HEK293 (cell line): ENCODE results near the gene SLC45A2.

Experiments used
- CTCF ChIA-PET: fragments of 350-600 bp; formaldehyde crosslinking; extraction: SDS; loops from one replicate; lab custom pipeline; 2021; ENCODE audit warnings: antibody characterized with exemption; lab: Yijun Ruan, JAX
- POLR2A ChIA-PET: fragments of 300-600 bp; formaldehyde crosslinking; extraction: SDS; loops from one replicate; lab custom pipeline; 2020; ENCODE audit warnings: antibody characterized with exemption, inconsistent platforms; lab: Yijun Ruan, JAX
- H3K27ac ChIP-seq: fragments of 200-500 bp; sonication (Bioruptor generic); 2 replicates; pipeline ENCODE4 v1.5.1; 2014; ENCODE audit warnings: low read depth, low read length, control low read depth, inconsistent platforms; ENCODE audit errors: extremely low read depth
- H3K36me3 ChIP-seq, 2 experiments: fragments of 200-500 bp in 1 of 2; sonication (Bioruptor generic) in 1 of 2; 1 replicate in 1 of 2; 2 replicates in 1 of 2; pipeline ENCODE4 v1.5.1; 2014 to 2017; ENCODE audit warnings: inconsistent platforms in 2 of 2, low read length in 2 of 2; ENCODE audit not compliant: control insufficient read depth in 2 of 2, insufficient read depth in 1 of 2
- H3K4me1 ChIP-seq: fragments of 200-500 bp; sonication (Bioruptor generic); 2 replicates; pipeline ENCODE4 v1.5.1; 2014; ENCODE audit warnings: mild to moderate bottlenecking, low read length, inconsistent platforms; ENCODE audit not compliant: control insufficient read depth, insufficient read depth
- H3K4me3 ChIP-seq: 2 replicates; pipeline ENCODE4 v1.5.1; 2011; ENCODE audit warnings: low read depth, mild to moderate bottlenecking, control low read depth, low read length, moderate library complexity
- H3K9me3 ChIP-seq: fragments of 200-500 bp; sonication (Bioruptor generic); 2 replicates; pipeline ENCODE4 v1.5.1; 2014; ENCODE audit warnings: low read depth, low read length, inconsistent platforms; ENCODE audit not compliant: control insufficient read depth, insufficient read depth
- ATF2 ChIP-seq: fragments of 450-650 bp; formaldehyde crosslinking; IDR thresholded peaks from 2 replicates; pipeline ENCODE4 v1.5.1; 2016; ENCODE audit warnings: missing biosample characterization, missing genetic modification characterization, low read depth
- EGR2 ChIP-seq: fragments of 450-650 bp; formaldehyde crosslinking; IDR thresholded peaks from 2 replicates; pipeline ENCODE4 v1.5.1; 2016; ENCODE audit warnings: low read depth, missing biosample characterization, missing genetic modification characterization
- PBX3 ChIP-seq: sonication (generic); formaldehyde crosslinking; IDR thresholded peaks from 2 replicates; pipeline ENCODE4 v1.8.1; 2022; ENCODE audit warnings: mild to moderate bottlenecking, moderate library complexity, missing genetic modification reagents
- SP3 ChIP-seq: fragments of 450-650 bp; formaldehyde crosslinking; IDR thresholded peaks from 2 replicates; pipeline ENCODE4 v1.5.1; 2016; ENCODE audit warnings: missing biosample characterization, missing genetic modification characterization
- ZBTB21 ChIP-seq: fragments of 450-650 bp; formaldehyde crosslinking; IDR thresholded peaks from 2 replicates; pipeline ENCODE4 v1.5.1; 2017; ENCODE audit warnings: missing biosample characterization, missing genetic modification characterization
- ZBTB49 ChIP-seq: fragments of 450-650 bp; formaldehyde crosslinking; IDR thresholded peaks from 2 replicates; pipeline ENCODE4 v1.5.1; 2016; ENCODE audit warnings: missing biosample characterization, missing genetic modification characterization, low read depth
- ZEB2 ChIP-seq: fragments of 450-650 bp; formaldehyde crosslinking; IDR thresholded peaks from 2 replicates; pipeline ENCODE4 v1.5.1; 2016; ENCODE audit warnings: missing biosample characterization, missing genetic modification characterization
- ZNF138 ChIP-seq: fragments of 450-650 bp; formaldehyde crosslinking; IDR thresholded peaks from 2 replicates; pipeline ENCODE4 v1.5.1; 2016; ENCODE audit warnings: missing biosample characterization, missing genetic modification characterization, borderline replicate concordance
- ZNF146 ChIP-seq: fragments of 450-650 bp; formaldehyde crosslinking; IDR thresholded peaks from 2 replicates; pipeline ENCODE4 v1.5.1; 2016; ENCODE audit warnings: missing biosample characterization, missing genetic modification characterization
- ZNF148 ChIP-seq: fragments of 450-650 bp; formaldehyde crosslinking; IDR thresholded peaks from 2 replicates; pipeline ENCODE4 v1.5.0; 2017; ENCODE audit warnings: missing biosample characterization, missing genetic modification characterization, borderline replicate concordance
- ZNF23 ChIP-seq: fragments of 450-650 bp; formaldehyde crosslinking; IDR thresholded peaks from 2 replicates; pipeline ENCODE4 v1.5.1; 2016; ENCODE audit warnings: missing biosample characterization, missing genetic modification characterization, borderline replicate concordance
- ZNF280C ChIP-seq: fragments of 450-650 bp; formaldehyde crosslinking; IDR thresholded peaks from 2 replicates; pipeline ENCODE4 v1.5.1; 2016; ENCODE audit warnings: missing biosample characterization, missing genetic modification characterization
- ZNF350 ChIP-seq: fragments of 450-650 bp; formaldehyde crosslinking; IDR thresholded peaks from 2 replicates; pipeline ENCODE4 v1.5.0; 2017; ENCODE audit warnings: missing biosample characterization, mild to moderate bottlenecking, missing genetic modification characterization
- ZNF48 ChIP-seq: fragments of 450-650 bp; formaldehyde crosslinking; IDR thresholded peaks from 2 replicates; pipeline ENCODE4 v1.5.1; 2016; ENCODE audit warnings: missing biosample characterization, missing genetic modification characterization
- ZNF560 ChIP-seq: fragments of 450-650 bp; formaldehyde crosslinking; IDR thresholded peaks from 2 replicates; pipeline ENCODE4 v1.5.1; 2017; ENCODE audit warnings: missing biosample characterization, missing genetic modification characterization, borderline replicate concordance
- ZNF639 ChIP-seq: fragments of 450-650 bp; formaldehyde crosslinking; IDR thresholded peaks from 2 replicates; pipeline ENCODE4 v1.5.1; 2016; ENCODE audit warnings: missing biosample characterization, missing genetic modification characterization
- ZNF658 ChIP-seq: fragments of 450-650 bp; formaldehyde crosslinking; IDR thresholded peaks from 2 replicates; pipeline ENCODE4; 2016; ENCODE audit warnings: missing biosample characterization, missing genetic modification characterization
- ZNF670 ChIP-seq: fragments of 450-650 bp; formaldehyde crosslinking; IDR thresholded peaks from 2 replicates; pipeline ENCODE4 v1.5.1; 2016; ENCODE audit warnings: missing biosample characterization, missing genetic modification characterization, low read depth
- ZNF777 ChIP-seq: fragments of 450-650 bp; formaldehyde crosslinking; IDR thresholded peaks from 2 replicates; pipeline ENCODE4 v1.5.1; 2017; ENCODE audit warnings: missing biosample characterization, missing genetic modification characterization, borderline replicate concordance
- ZNF791 ChIP-seq: fragments of 450-650 bp; formaldehyde crosslinking; IDR thresholded peaks from 2 replicates; pipeline ENCODE4 v1.5.1; 2016; ENCODE audit warnings: missing biosample characterization, missing genetic modification characterization

The SLC45A2 gene

GRCh38 chr5:34020726-34021125 lies 36.2 kb upstream of the SLC45A2 start:
- no peak for TF ChIP-seq ZBTB49 (tag by site-specific recombination)
- TF ChIP-seq EGR2 (tag by site-specific recombination), result no peak
- TF ChIP-seq ZNF138 (tag by site-specific recombination), result no peak
- no peak for TF ChIP-seq ZNF658 (tag by site-specific recombination)
- no peak for TF ChIP-seq ZNF48
- TF ChIP-seq ZNF350 (tag by site-specific recombination), result no peak
- no peak for TF ChIP-seq ZNF777
- no peak for TF ChIP-seq PBX3 (CRISPR knock-in tag)
- no peak for TF ChIP-seq ZNF791 (tag by site-specific recombination)
- TF ChIP-seq ZNF146 (tag by site-specific recombination), result no peak
- no peak for TF ChIP-seq ZNF280C (tag by site-specific recombination)
- no peak for TF ChIP-seq SP3 (tag by site-specific recombination)
- no peak for TF ChIP-seq ATF2 (tag by site-specific recombination)
- no peak for TF ChIP-seq ZBTB21 (tag by site-specific recombination)
- TF ChIP-seq ZNF23 (tag by site-specific recombination), result no peak
- TF ChIP-seq ZNF670, result no peak
- TF ChIP-seq ZEB2 (tag by site-specific recombination), result no peak

GRCh38 chr5:34017254-34017653 lies 32.8 kb upstream of the SLC45A2 start:
- H3K4me3 ChIP-seq, result no peak overlapping the region
- H3K36me3 ChIP-seq, result no peaks in the 10 kb centered on the region
- H3K27ac ChIP-seq, result no peak overlapping the region
- ChIA-PET CTCF (interaction anchor here (0.8 kb wide), 2 partner anchors 160 to 436 kb away, joined by 3 read pairs; no protein-coding TSS in a partner anchor), POLR2A (interaction anchor here (1.0 kb wide), 1 partner anchor 9 kb away, joined by 6 read pairs; the partner anchor contains the start of gene AMACR)
- no peaks in the 10 kb centered on the region; the same call in 1 of the 2 replicates for H3K4me1 ChIP-seq
- no peaks in the 10 kb centered on the region for H3K9me3 ChIP-seq
- TF ChIP-seq ZNF560 (tag by site-specific recombination) (no peak), ZNF148 (tag by site-specific recombination) (no peak), ZNF639 (tag by site-specific recombination) (no peak)

More at GRCh38 chr5:34020726-34021125, 36.2 kb upstream of the SLC45A2 start:
- ChIA-PET CTCF (interaction anchor here (0.8 kb wide), 2 partner anchors 9 to 23 kb away, joined by 3 read pairs; no protein-coding TSS in a partner anchor), POLR2A (interaction anchor here (1.0 kb wide), 1 partner anchor 13 kb away, joined by 3 read pairs; the partner anchor contains the start of gene AMACR)
- Histone ChIP-seq H3K36me3 (no peaks in the 10 kb centered on the region), H3K9me3 (no peaks in the 10 kb centered on the region), H3K27ac (no peak overlapping the region), H3K4me1 (no peaks in the 10 kb centered on the region), H3K4me3 (no peak overlapping the region)
